Non-pigmented ciliary epithelial cell (primary cell): Measurements from ENCODE around the gene TADA2A.
"Not testable (repeated sequence)": the region's sequence is repeated elsewhere in the genome, so short reads cannot be mapped to it uniquely, and the experiment has no call there.

Experiments used
- DNase-seq: peaks from one replicate; pipeline ENCODE4 v3.0.0-alpha.2; 2010; ENCODE audit warnings: low read depth

Gene TADA2A

DNA sequence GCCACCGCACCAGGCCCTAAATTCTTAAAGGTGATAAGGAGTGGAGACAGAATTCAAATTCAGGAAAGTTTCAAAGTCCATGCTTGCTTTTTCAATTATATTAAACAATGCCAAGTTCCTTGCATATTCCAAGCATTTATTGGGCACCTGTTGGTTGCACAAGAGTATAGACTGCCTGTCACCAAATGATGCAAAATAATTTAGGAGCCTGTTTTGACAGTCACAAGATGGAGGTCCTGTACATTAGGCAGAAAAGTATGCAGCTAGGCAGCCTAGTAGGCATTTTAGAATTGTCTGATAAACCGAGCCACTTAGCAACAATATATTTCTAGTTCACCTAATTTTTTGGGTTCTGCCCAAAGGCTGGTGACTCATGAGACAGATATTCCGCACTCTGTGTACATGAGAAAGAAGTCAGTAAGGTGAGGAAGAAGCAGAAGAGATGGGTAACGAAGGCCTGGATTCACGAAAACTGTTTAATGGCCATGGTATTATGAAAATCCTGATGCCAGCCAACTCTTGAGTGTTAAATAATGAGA, 7.4 kb upstream of the TADA2A start:
- DNase-seq, result no peak

DNA sequence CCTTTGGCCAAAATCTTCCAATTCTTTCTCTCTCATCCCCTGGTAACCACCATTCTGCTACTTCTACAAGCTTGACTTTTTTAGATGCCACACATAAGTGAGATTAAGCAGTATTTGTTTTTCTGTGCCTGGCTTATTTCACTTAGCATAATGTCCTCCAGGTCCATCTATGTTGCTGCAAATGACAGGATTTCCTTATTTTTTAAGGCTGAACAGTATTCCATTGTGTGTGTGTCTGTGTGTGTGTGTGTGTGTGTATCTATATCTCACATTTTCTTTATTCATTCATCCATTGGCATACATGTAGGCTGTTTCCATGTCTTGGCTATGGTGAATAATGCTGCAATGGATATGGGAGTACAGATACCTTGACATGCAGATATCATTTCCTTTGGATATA, 6.2 kb upstream of the TADA2A start:
- no peak for DNase-seq

DNA sequence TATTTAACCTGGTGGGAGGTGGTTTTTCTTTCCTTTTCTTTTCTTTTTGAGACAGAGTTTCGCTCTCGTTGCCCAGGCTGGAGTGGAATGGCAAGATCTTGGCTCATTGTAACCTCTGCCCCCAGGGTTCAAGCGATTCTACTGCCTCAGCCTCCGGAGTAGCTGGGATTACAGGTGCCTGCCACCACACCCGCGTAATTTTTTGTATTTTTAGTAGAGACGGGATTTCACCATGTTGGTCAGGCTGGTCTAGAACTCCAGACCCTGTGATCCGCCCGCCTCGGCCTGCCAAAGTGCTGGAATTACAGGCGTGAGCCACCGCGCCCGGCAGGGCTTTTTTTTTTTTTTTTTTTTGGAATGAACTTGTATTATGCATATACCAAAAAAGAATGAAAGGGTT, 1.2 kb upstream of the TADA2A start:
- DNase-seq, result not testable (repeated sequence)

- no peak for DNase-seq
Measured at GRCh38 chr17:37405955-37406634, 591 bp upstream of the TADA2A start.

DNA sequence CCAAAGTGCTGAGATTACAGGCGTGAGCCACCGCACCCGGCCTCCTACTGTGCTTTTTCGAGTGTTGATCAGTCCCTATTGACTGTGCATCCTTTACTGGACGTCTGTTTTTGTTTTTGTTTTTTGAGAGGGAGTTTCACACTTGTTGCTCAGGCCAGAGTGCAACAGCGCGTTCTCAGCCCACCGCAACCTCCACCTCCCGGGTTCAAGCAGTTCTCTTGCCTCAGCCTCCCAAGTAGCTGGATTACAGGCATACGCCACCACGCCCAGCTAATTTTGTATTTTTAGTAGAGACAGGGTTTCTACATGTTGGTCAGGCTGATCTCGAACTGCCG, 1.4 kb downstream of the TADA2A start:
- not testable (repeated sequence) for DNase-seq

DNA sequence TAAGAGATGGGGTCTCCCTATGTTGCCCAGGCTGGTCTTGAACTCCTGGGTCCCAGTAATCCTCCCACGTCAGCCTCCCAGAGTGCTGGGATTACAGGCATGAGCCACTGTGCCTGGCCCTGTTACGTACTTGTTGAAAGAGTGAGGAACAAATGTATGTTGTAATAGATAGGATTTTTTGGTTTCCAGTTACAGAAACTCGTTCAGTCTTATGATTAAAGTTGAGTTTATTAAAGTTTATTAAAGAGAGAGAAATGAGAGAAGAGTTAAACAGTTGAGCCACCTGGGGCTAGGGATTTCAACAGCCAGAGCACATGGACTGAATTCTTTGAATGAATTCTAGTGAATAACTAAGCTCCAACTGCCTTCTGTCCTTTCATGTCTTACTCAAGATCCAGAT, 3.7 kb downstream of the TADA2A start:
- no peak for DNase-seq

- no peak for DNase-seq
Measured at GRCh38 chr17:37413875-37414519, 7.3 kb downstream of the TADA2A start.

DNA sequence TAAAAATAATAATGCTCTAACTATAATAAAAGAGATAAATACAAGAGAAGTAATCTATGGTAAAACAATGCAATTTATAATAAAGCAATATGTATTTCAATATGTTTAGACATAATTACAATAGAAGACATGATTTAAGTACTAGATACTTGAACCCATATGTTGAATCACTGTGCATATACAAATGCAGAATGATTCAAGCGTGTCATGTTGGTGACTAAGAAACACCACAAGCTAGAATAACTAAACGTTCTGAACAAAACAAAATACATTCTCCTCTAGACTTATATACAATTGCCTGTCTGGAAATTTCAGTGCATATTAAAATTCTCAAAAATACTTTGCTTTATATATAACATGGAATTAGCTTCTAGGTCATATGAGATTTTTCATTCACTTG, 11.2 kb downstream of the TADA2A start:
- no peak for DNase-seq

DNA sequence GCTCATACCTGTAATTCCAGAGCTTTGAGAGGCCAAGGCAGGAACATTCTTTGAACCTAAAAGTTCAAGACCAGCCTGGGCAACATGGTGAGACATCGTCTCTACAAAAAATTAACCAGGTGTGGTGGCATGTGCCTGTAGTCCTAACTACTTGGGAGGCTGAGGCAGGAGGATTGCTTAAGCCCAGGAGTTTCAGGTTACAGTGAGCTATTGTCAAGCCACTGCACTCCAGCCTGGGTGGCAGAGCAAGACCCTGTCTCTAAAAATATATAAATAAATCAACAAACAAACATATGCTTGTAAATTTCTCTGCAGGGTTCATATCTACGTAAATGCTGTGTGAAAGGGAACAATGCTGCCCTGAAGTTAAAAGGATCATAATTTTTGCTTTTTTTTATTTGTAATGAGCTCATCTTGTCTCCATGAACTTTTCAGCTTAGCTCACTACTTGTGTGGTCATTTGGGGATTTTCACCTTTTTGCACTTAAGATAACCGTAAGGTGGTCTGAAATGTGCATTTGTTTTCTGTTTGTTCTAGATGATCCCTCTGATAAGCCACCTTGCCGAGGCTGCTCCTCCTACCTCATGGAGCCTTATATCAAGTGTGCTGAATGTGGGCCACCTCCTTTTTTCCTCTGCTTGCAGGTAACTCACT, 16.4 kb downstream of the TADA2A start:
- no peak for DNase-seq

DNA sequence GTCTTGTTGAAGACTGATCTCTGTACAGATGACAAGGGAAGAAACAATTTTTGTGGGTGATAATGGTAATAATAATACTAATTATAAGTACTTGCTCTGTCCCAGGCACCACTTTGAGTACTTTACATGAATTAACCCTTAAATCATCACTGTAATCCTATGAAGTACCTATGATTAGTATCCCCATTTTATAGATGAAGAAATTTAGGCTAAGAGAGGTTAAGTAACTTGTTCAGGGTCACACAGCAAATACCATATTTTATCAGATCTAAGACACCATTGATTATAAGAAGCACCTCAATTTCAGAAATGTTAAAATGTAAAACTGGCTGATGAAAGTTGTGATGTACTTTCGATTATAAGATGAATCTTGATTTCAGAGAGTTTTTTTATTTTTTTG, 18.6 kb downstream of the TADA2A start:
- no peak for DNase-seq

- no peak for DNase-seq
Measured at GRCh38 chr17:37429039-37429438, 22.4 kb downstream of the TADA2A start.

- no peak for DNase-seq
Measured at GRCh38 chr17:37429453-37429852, 22.8 kb downstream of the TADA2A start.

- no peak for DNase-seq
Measured at GRCh38 chr17:37430051-37430627, 23.5 kb downstream of the TADA2A start.

- no peak for DNase-seq
Measured at GRCh38 chr17:37432671-37433070, 26.0 kb downstream of the TADA2A start.

- DNase-seq, result no peak
Measured at GRCh38 chr17:37438141-37438540, 31.5 kb downstream of the TADA2A start.

DNA sequence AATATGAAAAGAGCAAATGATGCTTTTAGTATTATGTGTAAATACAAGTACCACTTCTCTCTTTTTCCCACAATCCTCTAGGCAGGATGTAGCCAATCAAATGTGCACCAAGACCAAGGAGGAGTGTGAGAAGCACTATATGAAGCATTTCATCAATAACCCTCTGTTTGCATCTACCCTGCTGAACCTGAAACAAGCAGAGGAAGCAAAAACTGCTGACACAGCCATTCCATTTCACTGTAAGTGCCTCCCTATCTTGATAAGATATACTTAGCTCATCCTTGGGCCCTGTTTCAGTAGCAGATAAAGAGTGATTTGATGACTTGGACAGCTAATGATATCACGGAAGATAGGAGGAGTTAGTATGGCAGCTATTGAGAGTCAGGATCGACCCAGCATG, 33.7 kb downstream of the TADA2A start:
- DNase-seq, result no peak

GRCh38 chr17:37441369-37442014, 34.8 kb downstream of the TADA2A start:
- not testable (repeated sequence) for DNase-seq

DNA sequence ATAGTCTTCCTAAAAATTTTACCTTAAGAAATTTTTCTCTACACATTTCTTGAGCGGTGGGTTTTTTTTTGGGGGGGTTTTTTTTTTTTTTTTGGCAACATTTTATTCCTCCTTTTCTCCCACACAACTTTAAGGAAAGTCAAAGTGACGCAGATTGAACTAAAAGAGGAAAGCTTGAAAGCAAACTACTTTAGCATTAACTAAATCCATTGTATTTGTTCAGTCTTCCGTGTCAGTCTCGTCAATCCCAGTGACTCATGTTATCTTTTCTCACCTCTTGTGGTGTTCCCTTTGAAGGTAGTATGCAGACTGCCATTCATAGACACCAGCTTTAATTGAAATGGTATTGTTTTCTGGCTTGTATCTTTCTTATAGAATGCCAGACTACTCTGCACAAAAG, 39.3 kb downstream of the TADA2A start:
- DNase-seq, result peak; percentile 35

DNA sequence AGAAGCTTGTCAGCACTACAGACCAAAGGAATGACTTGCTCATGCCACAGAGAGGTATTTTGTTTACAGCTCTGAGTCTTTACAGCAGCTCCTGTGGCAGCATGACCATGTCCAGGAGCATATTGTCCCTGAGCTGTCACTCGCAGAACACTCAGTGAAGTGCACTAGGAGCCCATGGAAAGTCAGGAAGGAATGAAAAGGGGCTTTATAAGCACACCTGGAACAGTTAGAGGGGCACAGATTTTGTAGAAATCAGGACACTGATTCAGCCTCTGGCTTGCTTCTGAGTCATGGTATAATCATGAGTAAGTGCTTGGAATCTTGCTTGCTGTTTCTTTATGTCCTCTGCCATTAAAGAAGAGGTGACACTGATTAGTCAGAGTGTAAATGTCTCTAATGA, 41.0 kb downstream of the TADA2A start:
- DNase-seq, result no peak

GRCh38 chr17:37450112-37450511, 43.4 kb downstream of the TADA2A start:
- no peak for DNase-seq

DNA sequence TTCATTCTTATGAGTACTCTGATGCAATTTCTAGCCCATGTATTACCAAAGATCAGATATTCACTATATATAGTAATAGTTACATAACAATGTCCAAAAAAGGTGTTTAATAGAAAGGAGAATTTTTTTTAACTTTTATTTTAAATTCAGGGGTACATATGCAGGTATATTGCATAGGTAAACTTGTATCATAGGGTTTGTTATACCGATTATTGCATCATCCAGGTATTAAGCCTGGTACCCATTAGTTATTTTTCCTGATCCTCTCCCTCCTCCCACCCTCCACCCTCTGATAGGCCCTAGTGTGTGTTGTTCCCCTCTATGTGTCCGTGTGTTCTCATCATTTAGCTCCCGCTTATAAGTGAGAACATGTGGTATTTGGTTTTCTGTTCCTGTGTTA, 51.1 kb downstream of the TADA2A start:
- not testable (repeated sequence) for DNase-seq

DNA sequence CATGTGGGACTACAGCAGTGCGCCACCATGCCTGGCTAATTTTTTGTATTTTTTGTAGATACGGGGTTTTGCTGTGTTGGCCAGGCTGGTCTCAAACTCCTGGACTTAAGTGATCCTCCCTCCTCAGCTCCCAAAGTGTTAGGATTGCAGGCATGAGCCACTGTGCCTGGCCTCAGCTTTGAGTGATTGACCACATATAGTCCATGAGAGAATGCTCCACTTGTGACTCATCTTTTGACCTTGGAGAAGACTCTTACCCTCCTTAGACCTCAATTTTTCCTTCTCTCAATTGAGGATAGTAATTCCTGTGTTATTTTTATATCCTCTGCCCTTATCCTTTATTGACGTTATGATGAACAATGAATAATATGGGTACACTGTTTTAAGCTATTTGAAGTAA, 52.1 kb downstream of the TADA2A start:
- DNase-seq, result peak; percentile 44
